Hepatocyte (in vitro differentiated cells): ENCODE measurements around the gene FOXO1.

Experiments used
- CTCF ChIP-seq: fragments of 200-600 bp; sonication (generic); IDR thresholded peaks from 2 replicates; pipeline ENCODE4 v1.5.1; 2016; ENCODE audit warnings: antibody characterized with exemption, mild to moderate bottlenecking; ENCODE audit not compliant: poor library complexity
- EZH2 ChIP-seq: fragments of 200-600 bp; sonication (generic); IDR thresholded peaks from 2 replicates; pipeline ENCODE4 v1.6.1; 2016; ENCODE audit warnings: antibody characterized with exemption, mild to moderate bottlenecking, borderline replicate concordance

GRCh38 chr13:40679480-40679985 lies 13.1 kb upstream of the FOXO1 start:
- TF ChIP-seq CTCF: no peak
- no peak for TF ChIP-seq EZH2
